Bronchial epithelial cell (primary cell): ENCODE measurements around the gene NUFIP2. TPM values are rescaled to one million over a fixed set of nuclear protein-coding genes. Genes with fewer than 3 reads are reported as not detected.
"Not testable (repeated sequence)": the region's sequence is repeated elsewhere in the genome, so short reads cannot be mapped to it uniquely, and the experiment has no call there.

Experiments used
- DNase-seq: peaks from one replicate; pipeline ENCODE4 v3.0.0-alpha.2; 2010; ENCODE audit warnings: low read depth
- FAIRE-seq: peaks from 2 replicates; lab custom pipeline; 2011; peaks lifted over from hg19 to GRCh38; lab: Jason Lieb, UNC
- H3K27me3 ChIP-seq: 2 replicates; pipeline ENCODE4 v1.5.1; 2011; ENCODE audit warnings: low read length; ENCODE audit not compliant: control insufficient read depth, insufficient read depth
- H3K36me3 ChIP-seq: 2 replicates; pipeline ENCODE4 v1.5.1; 2011; ENCODE audit warnings: low read length; ENCODE audit not compliant: control insufficient read depth, insufficient read depth
- H3K4me3 ChIP-seq: 2 replicates; pipeline ENCODE4 v1.5.1; 2011; ENCODE audit warnings: mild to moderate bottlenecking, low read depth, low read length, control low read depth
- CTCF ChIP-seq: IDR thresholded peaks from 2 replicates; pipeline ENCODE4 v1.5.1; 2011; ENCODE audit warnings: mild to moderate bottlenecking, moderate library complexity, low read length, control low read depth, inconsistent platforms; ENCODE audit not compliant: insufficient read depth, severe bottlenecking
- total RNA-seq: library from RNA; depleted of rRNA; stranded (reverse); fragments of >200 nt; gene quantifications from 2 replicates; pipeline ENCODE4 v1.2.1, GENCODE V29; 2014

The NUFIP2 gene
- total RNA-seq, result 26.9 and 32.8 TPM in 2 replicates

GRCh38 chr17:29293890-29294579 lies at the start of gene NUFIP2:
Gene NUFIP2 (minus strand): TSS chr17:29294148. CDS start chr17:29294059, 89 bp downstream.
- no peak for TF ChIP-seq CTCF
- FAIRE-seq (peak; percentile 40), DNase-seq (peak; percentile 95)
- Histone ChIP-seq H3K4me3 (peak within 1 kb of the TSS; percentile 98), H3K27me3 (no peaks in the 10 kb centered on the region), H3K36me3 (peaks cover 3% of the 10 kb centered on the region)

- FAIRE-seq, result no peak
- H3K27me3 ChIP-seq, result no peaks in the 10 kb centered on the region
These were observed 48.3 kb upstream of the NUFIP2 start for GRCh38 chr17:29342158-29342765.

GRCh38 chr17:29341726-29342125 lies 47.8 kb upstream of the NUFIP2 start:
- no peak for TF ChIP-seq CTCF
- FAIRE-seq (no peak), DNase-seq (peak; percentile 52)

More at GRCh38 chr17:29342158-29342765, 48.3 kb upstream of the NUFIP2 start:
- DNase-seq, result no peak
- Histone ChIP-seq H3K36me3 (no peaks in the 10 kb centered on the region), H3K4me3 (no peak overlapping the region)
- no peak for TF ChIP-seq CTCF

GRCh38 chr17:29339016-29339415 lies 45.1 kb upstream of the NUFIP2 start:
- FAIRE-seq, DNase-seq, H3K4me3 ChIP-seq, H3K27me3 ChIP-seq, H3K36me3 ChIP-seq: not testable (repeated sequence)

More at GRCh38 chr17:29341726-29342125, 47.8 kb upstream of the NUFIP2 start:
- Histone ChIP-seq H3K27me3 (no peaks in the 10 kb centered on the region), H3K4me3 (no peak overlapping the region), H3K36me3 (no peaks in the 10 kb centered on the region)

- no peak for DNase-seq
- no peaks in the 10 kb centered on the region for H3K36me3 ChIP-seq
- H3K4me3 ChIP-seq, result no peak overlapping the region
- TF ChIP-seq CTCF, result no peak
- H3K27me3 ChIP-seq, result no peaks in the 10 kb centered on the region
- no peak for FAIRE-seq
These were observed 37.7 kb upstream of the NUFIP2 start for GRCh38 chr17:29331708-29332085.

- DNase-seq, result no peak
These were observed 37.2 kb upstream of the NUFIP2 start for GRCh38 chr17:29331075-29331707.

More at GRCh38 chr17:29331075-29331707, 37.2 kb upstream of the NUFIP2 start:
- no peak for FAIRE-seq
- Histone ChIP-seq H3K36me3 (no peaks in the 10 kb centered on the region), H3K27me3 (no peaks in the 10 kb centered on the region), H3K4me3 (no peak overlapping the region)
- TF ChIP-seq CTCF, result no peak
